Panc1 (cell line): ENCODE results near the gene TBC1D22A. TPM values are rescaled to one million over a fixed set of nuclear protein-coding genes. Genes with fewer than 3 reads are reported as not detected.

Source experiments
- ATAC-seq: fragments of 200-7000 bp; cut with Tn5 transposase; 2 replicates; pipeline ENCODE4 v1.9.1; 2020; ENCODE audit warnings: mild to moderate bottlenecking, moderate library complexity
- BruUV-seq: library from RNA; stranded (reverse); fragments of 400-500 nt; replicated peaks from 2 replicates; lab custom pipeline; 2021; lab: Mats Ljungman, UMichigan
- CTCF ChIA-PET: fragments of 300-600 bp; sonication (Branson Sonifier 250); formaldehyde crosslinking; loops from one replicate; lab custom pipeline; 2022; ENCODE audit warnings: antibody characterized with exemption; lab: Charles Lee
- POLR2A ChIA-PET: fragments of 300-600 bp; sonication (Branson Sonifier 250); formaldehyde crosslinking; loops from one replicate; lab custom pipeline; 2022; ENCODE audit warnings: antibody characterized with exemption; lab: Charles Lee
- DNase-seq: peaks from one replicate; pipeline ENCODE4 v3.0.0-alpha.2; 2010; ENCODE audit warnings: low read depth, low spot score
- H3K27ac ChIP-seq: 2 replicates; pipeline ENCODE4 v1.5.1; 2011; ENCODE audit warnings: mild to moderate bottlenecking, low read length, inconsistent platforms
- H3K27me3 ChIP-seq: fragments of 200-500 bp; sonication (Bioruptor generic); 2 replicates; pipeline ENCODE4 v1.6.0; 2014; ENCODE audit warnings: low read length, inconsistent platforms; ENCODE audit not compliant: control insufficient read depth, insufficient read depth
- H3K36me3 ChIP-seq: fragments of 200-500 bp; sonication (Bioruptor generic); 2 replicates; pipeline ENCODE4 v1.5.1; 2014; ENCODE audit warnings: inconsistent platforms, mild to moderate bottlenecking, low read length, moderate library complexity; ENCODE audit not compliant: control insufficient read depth, insufficient read depth
- H3K4me1 ChIP-seq: 2 replicates; pipeline ENCODE4 v1.5.1; 2011; ENCODE audit warnings: inconsistent platforms, mild to moderate bottlenecking, low read length, moderate library complexity; ENCODE audit not compliant: control insufficient read depth, insufficient read depth
- H3K4me3 ChIP-seq, 2 experiments: 2 replicates each; pipeline ENCODE4 v1.5.1; 2011 to 2012; ENCODE audit warnings: low read depth in 2 of 2, low read length in 2 of 2, mild to moderate bottlenecking in 2 of 2, inconsistent platforms in 1 of 2, moderate library complexity in 1 of 2
- H3K9me3 ChIP-seq: fragments of 200-500 bp; sonication (Bioruptor generic); 2 replicates; pipeline ENCODE4 v1.5.1; 2014; ENCODE audit warnings: low read depth, mild to moderate bottlenecking, inconsistent platforms, low read length, moderate library complexity; ENCODE audit not compliant: control insufficient read depth, insufficient read depth
- CTCF ChIP-seq: fragments of 450-650 bp; IDR thresholded peaks from 2 replicates; pipeline ENCODE4 v1.5.1; 2017; ENCODE audit warnings: mild to moderate bottlenecking
- POLR2AphosphoS5 ChIP-seq: IDR thresholded peaks from 2 replicates; pipeline ENCODE4 v1.6.1; 2012; ENCODE audit warnings: mild to moderate bottlenecking, low read depth, low read length, moderate library complexity
- REST ChIP-seq, 2 experiments: IDR thresholded peaks; 2 replicates each; pipeline ENCODE4 v1.6.1; 2011 to 2012; ENCODE audit warnings: low read depth in 2 of 2, control low read depth in 1 of 2, low read length in 1 of 2, mild to moderate bottlenecking in 1 of 2, moderate library complexity in 1 of 2; ENCODE audit not compliant: insufficient read depth in 1 of 2
- SIN3A ChIP-seq: IDR thresholded peaks from 2 replicates; pipeline ENCODE4 v1.6.1; 2012; ENCODE audit warnings: low read depth, mild to moderate bottlenecking, low read length, moderate library complexity, borderline replicate concordance; ENCODE audit not compliant: insufficient read depth
- TCF7L2 ChIP-seq: IDR thresholded peaks from 2 replicates; pipeline ENCODE4 v1.6.1; 2011; ENCODE audit warnings: mild to moderate bottlenecking, low read depth, low read length, inconsistent platforms
- in situ Hi-C: cut with HindIII; loops from 2 replicates; pipeline ENCODE4 v1.10.0; 2016; ENCODE audit warnings: low sequenced_read_pairs, low pct_unique_long_range_greater_than_20kb
- intact Hi-C: fragments of 100-400 bp; cut with micrococcal nuclease; formaldehyde crosslinking; loops from one replicate; pipeline ENCODE4 v1.10.0; 2022; ENCODE audit not compliant: unreplicated experiment
- total RNA-seq: library from RNA; stranded (reverse); gene quantifications from one replicate; pipeline ENCODE4 v1.2.1, GENCODE V29; 2021; ENCODE audit not compliant: unreplicated experiment

TBC1D22A gene
- total RNA-seq, 1 experiment from 2014 or later = 28.7 TPM

GRCh38 chr22:47090591-47091245, 328.3 kb downstream of the TBC1D22A start:
- Histone ChIP-seq H3K9me3 (no peaks in the 10 kb centered on the region), H3K4me1 (no peaks in the 10 kb centered on the region), H3K27ac (no peak overlapping the region), H3K36me3 (no peaks in the 10 kb centered on the region), H3K27me3 (no peaks in the 10 kb centered on the region), H3K4me3 (no peak overlapping the region)
- DNase-seq (no peak), ATAC-seq (no peak)
- no TSS peak for BruUV-seq
- ChIA-PET POLR2A (no interaction called here), CTCF (no interaction called here)
- intact Hi-C loops (no loop called here), in situ Hi-C loops (no loop called here)
- TF ChIP-seq TCF7L2 = no peak

- Histone ChIP-seq H3K4me1 (no peaks in the 10 kb centered on the region), H3K36me3 (no peaks in the 10 kb centered on the region), H3K27ac (no peak overlapping the region), H3K27me3 (no peaks in the 10 kb centered on the region), H3K4me3 (no peak overlapping the region), H3K9me3 (no peaks in the 10 kb centered on the region)
- ChIA-PET POLR2A (no interaction called here), CTCF (no interaction called here)
- TF ChIP-seq POLR2AphosphoS5 = no peak
- TF ChIP-seq REST (IDR thresholded peaks at IDR 0.05; ENCODE audit: insufficient read depth in 1 of 2, low read depth in 2 of 2, low read length in 1 of 2) = no peak
- no peak for TF ChIP-seq SIN3A
- TF ChIP-seq CTCF = no peak
- TF ChIP-seq TCF7L2 = no peak
- BruUV-seq = no TSS peak
- intact Hi-C loops = no loop called here
- ATAC-seq (no peak), DNase-seq (no peak)
- in situ Hi-C loops = no loop called here
Measured at GRCh38 chr22:47091246-47091651, 328.8 kb downstream of the TBC1D22A start.

GRCh38 chr22:47091921-47092700, 329.7 kb downstream of the TBC1D22A start:
- no peaks in the 10 kb centered on the region for H3K9me3 ChIP-seq
- BruUV-seq = no TSS peak
- POLR2A ChIA-PET = no interaction called here
- H3K4me3 ChIP-seq = no peak overlapping the region
- in situ Hi-C loops = no loop called here
- no peaks in the 10 kb centered on the region for H3K4me1 ChIP-seq
- CTCF ChIA-PET = no interaction called here
- no peaks in the 10 kb centered on the region for H3K36me3 ChIP-seq
- ATAC-seq = no peak
- no peaks in the 10 kb centered on the region for H3K27me3 ChIP-seq
- TF ChIP-seq POLR2AphosphoS5 (no peak), SIN3A (no peak), CTCF (no peak), REST (IDR thresholded peaks at IDR 0.05; ENCODE audit: insufficient read depth in 1 of 2, low read depth in 2 of 2, low read length in 1 of 2) (no peak), TCF7L2 (no peak)
- intact Hi-C loops = no loop called here
- no peak overlapping the region for H3K27ac ChIP-seq
- DNase-seq = no peak
